ENCODE data around the gene GRM7.

GRCh38 chr3:7188551-7188950, 327.6 kb downstream of the GRM7 start:
- TF ChIP-seq, protein P1, sequence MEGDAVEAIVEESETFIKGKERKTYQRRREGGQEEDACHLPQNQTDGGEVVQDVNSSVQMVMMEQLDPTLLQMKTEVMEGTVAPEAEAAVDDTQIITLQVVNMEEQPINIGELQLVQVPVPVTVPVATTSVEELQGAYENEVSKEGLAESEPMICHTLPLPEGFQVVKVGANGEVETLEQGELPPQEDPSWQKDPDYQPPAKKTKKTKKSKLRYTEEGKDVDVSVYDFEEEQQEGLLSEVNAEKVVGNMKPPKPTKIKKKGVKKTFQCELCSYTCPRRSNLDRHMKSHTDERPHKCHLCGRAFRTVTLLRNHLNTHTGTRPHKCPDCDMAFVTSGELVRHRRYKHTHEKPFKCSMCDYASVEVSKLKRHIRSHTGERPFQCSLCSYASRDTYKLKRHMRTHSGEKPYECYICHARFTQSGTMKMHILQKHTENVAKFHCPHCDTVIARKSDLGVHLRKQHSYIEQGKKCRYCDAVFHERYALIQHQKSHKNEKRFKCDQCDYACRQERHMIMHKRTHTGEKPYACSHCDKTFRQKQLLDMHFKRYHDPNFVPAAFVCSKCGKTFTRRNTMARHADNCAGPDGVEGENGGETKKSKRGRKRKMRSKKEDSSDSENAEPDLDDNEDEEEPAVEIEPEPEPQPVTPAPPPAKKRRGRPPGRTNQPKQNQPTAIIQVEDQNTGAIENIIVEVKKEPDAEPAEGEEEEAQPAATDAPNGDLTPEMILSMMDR (IDR thresholded peaks at IDR 0.05): no peak
- TF ChIP-seq EZH2 (IDR thresholded peaks at IDR 0.05; ENCODE audit: borderline replicate concordance, insufficient read depth, low read depth, low read length, poor library complexity, severe bottlenecking): no peak
